A549 (cell line): ENCODE measurements around the gene SEMA6B. TPM values are rescaled to one million over a fixed set of nuclear protein-coding genes. Genes with fewer than 3 reads are reported as not detected.

Experiments used
- ATAC-seq, 2 experiments: fragments of 200-7000 bp in 1 of 2; fragments of >200 bp in 1 of 2; cut with Nextera tagmentation in 1 of 2; cut with Tn5 transposase in 1 of 2; 3 replicates each; pipeline versions ENCODE4 v1.8.0 to v1.9.1; 2018 to 2020; ENCODE audit warnings: mild to moderate bottlenecking in 1 of 2, moderate library complexity in 1 of 2
- CTCF ChIA-PET: fragments of 300-600 bp; sonication (Branson Sonifier 250); formaldehyde crosslinking; extraction: SDS; loops from one replicate; lab custom pipeline; 2021; ENCODE audit warnings: antibody characterized with exemption, inconsistent platforms; lab: Yijun Ruan, JAX
- POLR2A ChIA-PET: fragments of 350-600 bp; formaldehyde crosslinking; extraction: SDS; loops from one replicate; lab custom pipeline; 2021; ENCODE audit warnings: antibody characterized with exemption, inconsistent platforms; lab: Yijun Ruan, JAX
- DNase-seq, 2 experiments: peaks; one replicate each; pipeline versions ENCODE4 v3.0.0 to v3.0.0-alpha.2; 2011 to 2016; ENCODE audit warnings: low read depth in 1 of 2, low spot score in 1 of 2
- FAIRE-seq: peaks from 2 replicates; lab custom pipeline; 2011; peaks lifted over from hg19 to GRCh38; lab: Jason Lieb, UNC
- H3K27ac ChIP-seq, 2 experiments: fragments of >200 bp; sonication (Bioruptor Twin); formaldehyde crosslinking; 3 replicates each; pipeline ENCODE4 v1.5.1; 2016 to 2017
- H3K4me1 ChIP-seq: fragments of >200 bp; sonication (Bioruptor Twin); formaldehyde crosslinking; 3 replicates; pipeline ENCODE4 v1.6.1; 2016
- H3K4me2 ChIP-seq: fragments of >200 bp; sonication (Bioruptor Twin); formaldehyde crosslinking; 3 replicates; pipeline ENCODE4 v1.6.1; 2016
- H3K4me3 ChIP-seq: fragments of >200 bp; sonication (Bioruptor Twin); formaldehyde crosslinking; 3 replicates; pipeline ENCODE4 v1.5.1; 2016
- H3K9me3 ChIP-seq: fragments of >200 bp; sonication (Bioruptor Twin); formaldehyde crosslinking; 3 replicates; pipeline ENCODE4 v1.6.1; 2016
- CBX8 ChIP-seq: fragments of 200-600 bp; sonication (generic); IDR thresholded peaks from 2 replicates; pipeline ENCODE4 v1.6.1; 2016
- CEBPB ChIP-seq, 2 experiments: fragments of >200 bp in 1 of 2; sonication (Bioruptor Twin) in 1 of 2; formaldehyde crosslinking in 1 of 2; IDR thresholded peaks; 2 replicates each; pipeline ENCODE4 v1.6.1; 2012 to 2016
- CHD4 ChIP-seq: fragments of 200-600 bp; sonication (generic); IDR thresholded peaks from 2 replicates; pipeline ENCODE4 v1.6.1; 2016; ENCODE audit warnings: antibody characterized with exemption, mild to moderate bottlenecking, borderline replicate concordance
- FOSB ChIP-seq: fragments of 250-450 bp; sonication (Bioruptor Pico); IDR thresholded peaks from 2 replicates; pipeline ENCODE4 v1.5.0; 2020; ENCODE audit warnings: mild to moderate bottlenecking, moderate library complexity
- FOSL2 ChIP-seq, 2 experiments: fragments of 450-650 bp in 1 of 2; fragments of >200 bp in 1 of 2; sonication (Bioruptor Twin) in 1 of 2; formaldehyde crosslinking; IDR thresholded peaks; 2 replicates each; pipeline versions ENCODE4 v1.5.0 to v1.6.1; 2016 to 2020; ENCODE audit warnings: mild to moderate bottlenecking in 1 of 2, moderate library complexity in 1 of 2
- HOXA7 ChIP-seq: fragments of 250-450 bp; sonication (Bioruptor Pico); IDR thresholded peaks from 2 replicates; pipeline ENCODE4 v1.5.0; 2020; ENCODE audit warnings: mild to moderate bottlenecking, moderate library complexity
- MAFK ChIP-seq: fragments of 450-650 bp; IDR thresholded peaks from 2 replicates; pipeline ENCODE4 v1.6.1; 2014; ENCODE audit not compliant: partially characterized antibody
- MYC ChIP-seq: IDR thresholded peaks from 2 replicates; pipeline ENCODE4 v1.6.1; 2012; ENCODE audit warnings: mild to moderate bottlenecking, inconsistent platforms, low read length, improper control_type of control experiment, borderline replicate concordance
- POLR2A ChIP-seq: IDR thresholded peaks from 2 replicates; pipeline ENCODE4 v1.6.1; 2012; ENCODE audit warnings: mild to moderate bottlenecking, low read length
- RARB ChIP-seq: fragments of 250-450 bp; sonication (Bioruptor Pico); IDR thresholded peaks from 2 replicates; pipeline ENCODE4 v1.8.0; 2021; ENCODE audit warnings: mild to moderate bottlenecking, moderate library complexity
- RFX5 ChIP-seq: fragments of 450-650 bp; IDR thresholded peaks from 2 replicates; pipeline ENCODE4 v1.7.1; 2014; ENCODE audit warnings: antibody characterized with exemption, mild to moderate bottlenecking, moderate library complexity
- SMC3 ChIP-seq: fragments of >200 bp; sonication (Bioruptor Twin); formaldehyde crosslinking; IDR thresholded peaks from 3 replicates; pipeline ENCODE4 v1.6.1; 2018; ENCODE audit warnings: inconsistent platforms
- TP53 ChIP-seq: fragments of 250-450 bp; sonication (Bioruptor Pico); IDR thresholded peaks from 2 replicates; pipeline ENCODE4 v1.5.0; 2021; ENCODE audit warnings: mild to moderate bottlenecking, moderate library complexity
- ZFP36 ChIP-seq: fragments of 450-650 bp; IDR thresholded peaks from 2 replicates; pipeline ENCODE4 v1.6.1; 2014; ENCODE audit warnings: borderline replicate concordance; ENCODE audit not compliant: partially characterized antibody
- ZNF302 ChIP-seq: fragments of 250-450 bp; sonication (Bioruptor Pico); IDR thresholded peaks from 2 replicates; pipeline ENCODE4 v1.9.0; 2021; ENCODE audit warnings: inconsistent platforms, mild to moderate bottlenecking, moderate library complexity
- WGBS: methylation state at CpG from one replicate; pipeline ENCODE4 v1.1.6; 2017; ENCODE audit errors: missing lambda C conversion rate; 5-methylcytosine and 5-hydroxymethylcytosine counted together
- polyA plus RNA-seq, 4 experiments: library from polyadenylated mRNA; depleted of rRNA in 3 of 4; stranded (reverse); fragments of >200 nt; fragmentation: RNase III in 1 of 4; extraction: RNeasy Plus Mini Kit Qiagen cat#74134 plus additional on column Dnase treatment in 1 of 4; gene quantifications; 2 replicates in 3 of 4; 3 replicates in 1 of 4; pipeline ENCODE4 v1.2.3, GENCODE V29; 2011 to 2017
- TF ChIP-seq, protein P1 (sequence below): fragments of 250-450 bp; sonication (Bioruptor Pico); IDR thresholded peaks from 2 replicates; pipeline ENCODE4 v1.5.0; 2020; ENCODE audit warnings: low read depth, mild to moderate bottlenecking, moderate library complexity

The SEMA6B gene
- polyA plus RNA-seq, 2 of the 4 experiments (the other 2 are of a cell fraction), result 5.7 to 9.0 TPM

GRCh38 chr19:4557144-4557970 lies 2.1 kb downstream of the SEMA6B start:
- WGBS, result 38% methylated on average over 25 of the region's 33 CpGs
- Histone ChIP-seq H3K4me1 (peaks cover 13% of the 10 kb centered on the region), H3K4me3 (no peak overlapping the region; the same call in 2 of the 3 replicates), H3K4me2 (peak overlapping the region; percentile 58), H3K9me3 (no peaks in the 10 kb centered on the region), H3K27ac (0 out of 6 replicates have a peak overlapping the region, but pooled peaks of 1 of the 2 experiments have one; percentile 76)
- ChIA-PET CTCF (interaction anchor here (0.7 to 3.8 kb wide), 8 partner anchors 9 to 155 kb away, joined by 3 to 18 read pairs (median 4); no protein-coding TSS in a partner anchor), POLR2A (no interaction called here)
- no peak for FAIRE-seq
- TF ChIP-seq ZFP36, result peak; percentile 63
- no peak for TF ChIP-seq CEBPB (IDR thresholded peaks at IDR 0.05)
- 0 out of 3 replicates have a peak, but pooled peaks have one; percentile 17 for TF ChIP-seq SMC3
- peak; percentile 55 to 74; a peak in 5 of 6 replicates for ATAC-seq
- DNase-seq, result no peak

DNA sequence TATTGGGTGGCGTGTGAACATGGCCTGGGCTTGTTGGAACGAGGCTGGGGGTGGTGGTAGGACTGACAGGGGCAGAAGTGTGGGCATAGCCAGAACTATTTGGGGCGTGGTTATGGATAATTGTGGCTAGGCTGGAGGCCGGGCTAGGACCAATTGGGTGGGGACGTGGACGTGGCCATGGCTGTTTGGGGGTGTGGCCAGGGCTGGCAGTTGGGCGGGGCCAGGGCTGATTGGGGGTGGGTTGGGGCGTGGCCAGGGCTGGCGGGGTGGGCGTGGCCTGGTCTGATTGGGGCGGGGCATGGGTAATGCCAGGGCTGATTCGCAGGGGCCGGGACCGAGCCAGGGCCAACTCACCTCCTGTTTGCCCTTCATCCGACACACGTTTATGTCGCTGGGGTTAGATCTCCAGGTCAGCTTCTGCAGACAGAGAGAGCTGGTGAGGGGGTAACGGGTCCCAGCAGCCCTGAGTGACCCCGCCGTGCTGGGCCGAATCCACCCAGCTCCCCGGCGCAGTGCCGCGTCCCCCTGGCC lies 2.8 kb downstream of the SEMA6B start:
- H3K4me2 ChIP-seq, result peak overlapping the region; percentile 58
- FAIRE-seq (no peak), DNase-seq (peak; percentile 70 to 82), ATAC-seq (peak; percentile 51 to 79)
- no peaks in the 10 kb centered on the region for H3K9me3 ChIP-seq
- ChIA-PET CTCF (interaction anchor here (0.7 to 3.8 kb wide), 9 partner anchors 10 to 156 kb away, joined by 3 to 18 read pairs (median 4); no protein-coding TSS in a partner anchor), POLR2A (interaction anchor here (0.6 kb wide), 1 partner anchor 11 kb away, joined by 4 read pairs; no protein-coding TSS in a partner anchor)
- 40% methylated on average over 17 of the region's 25 CpGs for WGBS
- no peak overlapping the region; the same call in 2 of the 3 replicates for H3K4me3 ChIP-seq
- H3K4me1 ChIP-seq, result peaks cover 13% of the 10 kb centered on the region
- TF ChIP-seq CBX8, result no peak
- no peak for TF ChIP-seq ZNF302 (CRISPR knock-in tag)
- TF ChIP-seq TP53 (CRISPR knock-in tag), result no peak
- TF ChIP-seq ZFP36, result no peak
- no peak for TF ChIP-seq MYC
- no peak for TF ChIP-seq CHD4
- TF ChIP-seq FOSB (CRISPR knock-in tag), result no peak
- no peak for TF ChIP-seq RFX5
- no peak for TF ChIP-seq POLR2A
- no peak for TF ChIP-seq MAFK
- no peak for TF ChIP-seq HOXA7 (CRISPR knock-in tag)
- TF ChIP-seq, protein P1, sequence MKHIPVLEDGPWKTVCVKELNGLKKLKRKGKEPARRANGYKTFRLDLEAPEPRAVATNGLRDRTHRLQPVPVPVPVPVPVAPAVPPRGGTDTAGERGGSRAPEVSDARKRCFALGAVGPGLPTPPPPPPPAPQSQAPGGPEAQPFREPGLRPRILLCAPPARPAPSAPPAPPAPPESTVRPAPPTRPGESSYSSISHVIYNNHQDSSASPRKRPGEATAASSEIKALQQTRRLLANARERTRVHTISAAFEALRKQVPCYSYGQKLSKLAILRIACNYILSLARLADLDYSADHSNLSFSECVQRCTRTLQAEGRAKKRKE (CRISPR knock-in tag), result no peak
- TF ChIP-seq FOSL2 (IDR thresholded peaks at IDR 0.05), result no peak
- TF ChIP-seq FOSL2 (CRISPR knock-in tag; IDR thresholded peaks at IDR 0.05), result no peak
- H3K27ac ChIP-seq, result peak overlapping the region in 1 of 2 experiments; percentile 59; a peak in 2 of 6 replicates

GRCh38 chr19:4555657-4556561 lies 3.6 kb downstream of the SEMA6B start:
- peaks cover 13% of the 10 kb centered on the region for H3K4me1 ChIP-seq
- no peak overlapping the region for H3K4me3 ChIP-seq
- TF ChIP-seq ZFP36 (peak; percentile 93), SMC3 (no peak), RARB (CRISPR knock-in tag) (no peak)
- DNase-seq (peak; percentile 57 to 68), FAIRE-seq (no peak), ATAC-seq (peak; percentile 58 to 76)
- peak overlapping the region; percentile 58 for H3K4me2 ChIP-seq
- ChIA-PET POLR2A (interaction anchor here (0.6 kb wide), 1 partner anchor 10 kb away, joined by 4 read pairs; no protein-coding TSS in a partner anchor), CTCF (interaction anchor here (0.7 to 3.8 kb wide), 12 partner anchors 9 to 235 kb away, joined by 3 to 18 read pairs (median 4); partner anchors contain the start of gene FEM1A)
- H3K27ac ChIP-seq, result peak overlapping the region in 1 of 2 experiments; percentile 59; a peak in 2 of 6 replicates
- no peaks in the 10 kb centered on the region for H3K9me3 ChIP-seq
- WGBS, result 63% methylated on average over 36 of the region's 43 CpGs
